Activated CD4-positive, alpha-beta T cell treated with anti-CD3 and anti-CD28 coated beads for 36 hours (primary cell): ENCODE results near the gene FAM76A. TPM values are rescaled to one million over a fixed set of nuclear protein-coding genes. Genes with fewer than 3 reads are reported as not detected.
"Not testable (repeated sequence)": the region's sequence is repeated elsewhere in the genome, so short reads cannot be mapped to it uniquely, and the experiment has no call there.

Source experiments
- ATAC-seq: fragments of 200-7000 bp; cut with Tn5 transposase; one replicate; pipeline ENCODE4 v1.10.0; 2021; ENCODE audit warnings: mild to moderate bottlenecking, moderate library complexity
- CTCF ChIA-PET: fragments of 350-600 bp; sonication (Branson Sonifier 250); formaldehyde crosslinking; loops from one replicate; lab custom pipeline; 2021; ENCODE audit warnings: antibody characterized with exemption; lab: Charles Lee
- POLR2A ChIA-PET: fragments of 350-600 bp; sonication (Branson Sonifier 250); formaldehyde crosslinking; loops from one replicate; lab custom pipeline; 2021; ENCODE audit warnings: antibody characterized with exemption, inconsistent platforms; lab: Charles Lee
- DNase-seq: peaks from one replicate; pipeline ENCODE4 v3.0.0-alpha.2; 2020
- H3K27ac Mint-ChIP-seq: one replicate; pipeline ENCODE4 v1.8.0; 2021; ENCODE audit warnings: mixed read lengths
- H3K27me3 Mint-ChIP-seq: one replicate; pipeline ENCODE4 v1.8.0; 2021; ENCODE audit warnings: mixed read lengths
- H3K36me3 Mint-ChIP-seq: one replicate; pipeline ENCODE4 v1.8.0; 2021; ENCODE audit warnings: low read depth, mixed read lengths
- H3K4me1 Mint-ChIP-seq: one replicate; pipeline ENCODE4 v1.8.0; 2021; ENCODE audit warnings: mixed read lengths
- H3K4me3 Mint-ChIP-seq: one replicate; pipeline ENCODE4 v1.8.0; 2021; ENCODE audit warnings: mild to moderate bottlenecking, moderate library complexity, mixed read lengths
- H3K9me3 Mint-ChIP-seq: one replicate; pipeline ENCODE4 v1.8.0; 2021; ENCODE audit warnings: low read depth, mixed read lengths
- intact Hi-C, 2 experiments: fragments of 100-400 bp; cut with DNase I in 1 of 2; cut with micrococcal nuclease in 1 of 2; formaldehyde crosslinking; loops; one replicate each; pipeline versions ENCODE4 v1.14.2 to v1.15.1; 2022 to 2024; cut with DNase I, micrococcal nuclease
- total RNA-seq, 2 experiments: library from RNA; stranded (reverse); gene quantifications; one replicate each; pipeline ENCODE4 v1.2.3, GENCODE V29; 2021

The FAM76A gene
- total RNA-seq, 2 experiments from 2014 or later: 7.4 to 8.1 TPM

DNA sequence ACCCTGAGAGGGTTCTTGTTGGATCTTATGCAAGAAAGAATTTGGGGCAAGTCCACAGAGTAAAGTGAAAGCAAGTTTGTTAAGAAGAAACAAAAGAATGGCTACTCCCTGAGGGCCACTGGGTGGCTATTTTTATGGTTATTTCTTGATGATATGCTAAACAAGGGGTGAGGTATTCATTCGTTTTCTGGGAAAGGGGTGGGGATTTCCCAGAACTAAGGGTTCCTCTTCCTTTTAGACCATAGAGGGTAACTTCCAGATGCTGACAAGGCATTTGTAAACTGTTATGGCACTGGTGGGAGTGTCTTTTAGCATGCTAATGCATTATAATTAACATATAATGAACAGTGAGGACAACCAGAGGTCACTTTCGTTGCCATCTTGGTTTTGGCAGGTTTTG, 35.6 kb upstream of the FAM76A start:
- no peak overlapping the region for H3K27ac Mint-ChIP-seq
- H3K36me3 Mint-ChIP-seq: no peaks in the 10 kb centered on the region
- H3K4me1 Mint-ChIP-seq: peaks cover 14% of the 10 kb centered on the region
- ATAC-seq (peak; percentile 45), DNase-seq (no peak)
- ChIA-PET CTCF (no interaction called here), POLR2A (interaction anchor here (0.5 kb wide), 1 partner anchor 245 kb away, joined by 7 read pairs; the partner anchor contains the start of gene SMPDL3B)
- H3K27me3 Mint-ChIP-seq: peaks cover 2% of the 10 kb centered on the region
- H3K4me3 Mint-ChIP-seq: no peak overlapping the region
- intact Hi-C loops: no loop called here
- no peaks in the 10 kb centered on the region for H3K9me3 Mint-ChIP-seq

DNA sequence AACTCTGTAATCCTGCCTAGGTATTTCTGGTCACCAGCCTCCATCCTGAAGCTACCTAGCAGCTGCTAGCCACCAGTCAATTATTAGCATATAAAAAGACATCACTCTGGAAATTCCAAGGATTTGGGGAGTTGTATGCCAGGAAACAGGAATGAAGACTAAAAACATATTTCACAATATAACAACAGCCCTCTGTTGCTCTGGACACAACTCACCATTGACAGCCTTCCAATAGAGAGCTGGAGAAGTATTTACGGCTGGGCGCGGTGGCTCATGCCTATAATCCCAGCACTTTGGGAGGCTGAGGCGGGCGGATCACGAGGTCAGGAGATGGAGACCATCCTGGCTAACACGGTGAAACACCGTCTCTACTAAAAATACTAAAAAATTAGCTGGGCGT, 28.9 kb upstream of the FAM76A start:
- H3K9me3 Mint-ChIP-seq, H3K4me1 Mint-ChIP-seq, H3K4me3 Mint-ChIP-seq, CTCF ChIA-PET, H3K36me3 Mint-ChIP-seq, intact Hi-C loops, H3K27ac Mint-ChIP-seq, POLR2A ChIA-PET, H3K27me3 Mint-ChIP-seq, DNase-seq, ATAC-seq: not testable (repeated sequence)

DNA sequence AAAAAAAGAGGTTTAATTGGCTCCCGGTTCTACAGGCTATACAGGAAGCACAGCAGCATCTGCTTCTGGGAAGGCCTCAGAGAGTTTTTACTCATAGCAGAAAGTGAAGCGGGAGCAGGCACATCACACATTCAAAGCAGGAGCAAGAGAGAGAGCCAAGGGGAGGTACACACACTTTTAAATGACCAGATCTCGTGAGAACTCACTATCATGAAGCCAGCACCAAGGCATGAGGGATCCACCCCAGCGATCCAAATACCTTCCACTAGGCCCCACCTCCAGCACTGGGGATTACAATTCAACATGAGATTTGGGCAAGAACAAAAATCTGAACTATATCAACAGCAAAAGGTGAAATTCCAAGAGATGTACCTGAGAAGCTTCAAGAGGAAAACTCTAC, 20.8 kb upstream of the FAM76A start:
- intact Hi-C loops: no loop called here
- ChIA-PET POLR2A (no interaction called here), CTCF (interaction anchor here (0.7 to 1.0 kb wide), 2 partner anchors 15 to 407 kb away, joined by 3 read pairs; no protein-coding TSS in a partner anchor)
- ATAC-seq (no peak), DNase-seq (no peak)
- H3K36me3 Mint-ChIP-seq: peaks cover 1% of the 10 kb centered on the region
- no peak overlapping the region for H3K4me3 Mint-ChIP-seq
- no peaks in the 10 kb centered on the region for H3K4me1 Mint-ChIP-seq
- H3K27me3 Mint-ChIP-seq: peaks cover 3% of the 10 kb centered on the region
- H3K27ac Mint-ChIP-seq: no peak overlapping the region
- peaks cover 9% of the 10 kb centered on the region for H3K9me3 Mint-ChIP-seq

DNA sequence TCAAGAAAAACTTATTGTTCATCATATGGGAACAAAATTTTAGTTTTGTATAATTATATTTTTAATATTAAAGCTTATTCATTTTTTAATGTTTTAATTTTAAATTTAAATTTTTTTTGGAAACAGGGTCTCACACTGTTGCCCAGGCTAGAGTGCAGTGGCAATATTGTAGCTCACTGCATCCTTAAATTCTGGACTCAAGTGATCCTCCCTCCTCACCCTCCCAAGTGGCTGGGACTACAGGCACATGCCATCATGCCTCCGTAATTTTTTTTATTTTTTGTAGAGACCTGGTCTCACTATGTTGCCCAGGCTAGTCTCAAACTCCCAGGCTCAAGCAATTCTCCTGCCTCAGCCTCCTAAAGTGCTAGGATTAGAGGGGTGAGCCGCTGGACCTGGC, 20.2 kb upstream of the FAM76A start:
- no peak overlapping the region for H3K4me3 Mint-ChIP-seq
- peaks cover 9% of the 10 kb centered on the region for H3K9me3 Mint-ChIP-seq
- intact Hi-C loops: no loop called here
- no peaks in the 10 kb centered on the region for H3K4me1 Mint-ChIP-seq
- peaks cover 3% of the 10 kb centered on the region for H3K27me3 Mint-ChIP-seq
- ChIA-PET CTCF (interaction anchor here (0.7 to 1.0 kb wide), 2 partner anchors 14 to 407 kb away, joined by 3 read pairs; no protein-coding TSS in a partner anchor), POLR2A (interaction anchor here (0.6 kb wide), 1 partner anchor 699 kb away, joined by 5 read pairs; no protein-coding TSS in a partner anchor)
- H3K27ac Mint-ChIP-seq: no peak overlapping the region
- peaks cover 1% of the 10 kb centered on the region for H3K36me3 Mint-ChIP-seq
- no peak for DNase-seq
- no peak for ATAC-seq

DNA sequence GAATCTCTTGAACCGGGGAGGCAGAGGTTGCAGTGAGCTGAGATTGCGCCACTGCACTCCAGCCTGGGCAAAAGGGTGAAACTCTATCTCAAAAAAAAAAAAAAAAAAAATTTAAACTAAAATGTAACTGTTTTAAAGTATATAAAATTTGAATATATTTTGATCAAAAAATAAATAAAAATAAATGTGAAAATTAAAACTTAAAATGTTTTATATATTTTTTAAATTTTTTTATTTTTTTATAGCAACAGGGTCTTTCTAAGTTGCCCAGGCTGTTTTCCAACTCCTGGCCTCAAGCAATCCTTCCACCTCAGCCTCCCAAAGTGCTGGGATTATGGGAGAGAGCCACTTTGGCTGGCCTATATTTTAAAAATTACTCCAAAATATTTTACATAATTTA, 15.2 kb upstream of the FAM76A start:
- no peak for DNase-seq
- H3K36me3 Mint-ChIP-seq: no peaks in the 10 kb centered on the region
- intact Hi-C loops: no loop called here
- no peaks in the 10 kb centered on the region for H3K4me1 Mint-ChIP-seq
- CTCF ChIA-PET: interaction anchor here (1.0 kb wide), 1 partner anchor 48 kb away, joined by 5 read pairs; no protein-coding TSS in a partner anchor
- POLR2A ChIA-PET: no interaction called here
- H3K9me3 Mint-ChIP-seq: peaks cover 2% of the 10 kb centered on the region
- H3K27me3 Mint-ChIP-seq: peaks cover 3% of the 10 kb centered on the region
- H3K27ac Mint-ChIP-seq: no peak overlapping the region
- no peak for ATAC-seq
- no peak overlapping the region for H3K4me3 Mint-ChIP-seq

DNA sequence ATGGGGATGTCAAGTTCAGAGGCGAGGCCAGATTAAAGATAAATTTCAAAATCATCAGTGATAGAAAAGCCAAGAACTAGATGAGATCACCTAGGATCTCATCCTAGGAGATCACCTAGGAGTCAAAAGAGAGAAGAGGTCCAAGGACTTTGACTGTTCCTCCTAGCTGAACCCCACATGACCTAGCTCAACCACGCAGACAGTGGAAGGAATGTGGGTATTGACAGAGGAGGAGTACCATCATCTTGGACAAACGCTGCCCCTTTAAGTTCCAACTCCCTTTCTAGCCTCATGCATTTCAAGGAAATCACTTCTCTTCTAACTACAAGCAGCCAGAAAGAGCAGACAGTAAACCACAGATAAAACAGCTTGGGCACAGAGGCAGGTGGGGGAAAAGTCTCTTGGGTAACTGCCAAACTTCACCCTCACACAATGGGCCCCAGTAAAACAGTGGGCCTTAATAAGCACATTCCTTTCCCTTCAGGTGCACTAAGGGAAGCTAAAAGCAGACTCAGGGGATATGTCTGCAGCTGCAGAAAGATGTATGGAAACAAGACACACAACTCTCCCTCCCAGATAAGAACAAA, 12.5 kb upstream of the FAM76A start:
- no peaks in the 10 kb centered on the region for H3K4me1 Mint-ChIP-seq
- ChIA-PET POLR2A (no interaction called here), CTCF (no interaction called here)
- H3K4me3 Mint-ChIP-seq: no peak overlapping the region
- intact Hi-C loops: no loop called here
- DNase-seq (no peak), ATAC-seq (no peak)
- H3K9me3 Mint-ChIP-seq: peaks cover 9% of the 10 kb centered on the region
- peaks cover 10% of the 10 kb centered on the region for H3K27me3 Mint-ChIP-seq
- no peaks in the 10 kb centered on the region for H3K36me3 Mint-ChIP-seq
- no peak overlapping the region for H3K27ac Mint-ChIP-seq

DNA sequence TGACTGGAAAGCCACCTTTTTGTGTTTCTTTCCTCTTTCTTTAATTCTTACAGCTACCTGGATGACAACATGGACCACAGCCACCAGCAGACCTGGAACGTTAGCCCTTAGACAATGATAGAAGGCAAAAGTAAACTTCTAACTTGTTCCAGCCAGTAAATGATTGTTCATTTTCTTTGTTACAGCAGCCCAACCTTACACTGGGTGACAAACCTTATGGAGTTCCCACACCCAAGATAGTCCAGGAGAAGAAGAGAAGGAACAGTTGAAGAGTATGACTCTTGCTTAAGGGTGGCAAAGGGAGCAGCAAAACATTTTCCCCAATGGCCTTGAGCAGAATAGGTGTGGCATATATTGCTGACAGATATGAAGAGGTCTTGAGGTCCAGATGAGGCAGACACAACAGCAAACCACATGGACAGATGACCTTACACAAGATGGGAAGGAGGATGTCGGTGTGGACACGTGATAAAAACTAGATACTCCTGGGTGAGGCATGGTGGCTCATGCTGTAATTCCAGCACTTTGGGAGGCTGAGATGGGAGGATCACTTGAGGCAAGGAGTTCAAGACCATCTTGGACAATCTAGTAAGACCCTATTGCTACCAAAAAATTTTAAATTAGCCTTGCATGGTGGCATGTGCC, 11.8 kb upstream of the FAM76A start:
- ATAC-seq (no peak), DNase-seq (no peak)
- no peak overlapping the region for H3K4me3 Mint-ChIP-seq
- ChIA-PET CTCF (interaction anchor here (1.7 kb wide), 1 partner anchor 58 kb away, joined by 3 read pairs; no protein-coding TSS in a partner anchor), POLR2A (interaction anchor here (0.6 kb wide), 1 partner anchor 43 kb away, joined by 8 read pairs; no protein-coding TSS in a partner anchor)
- H3K27me3 Mint-ChIP-seq: peaks cover 10% of the 10 kb centered on the region
- H3K4me1 Mint-ChIP-seq: no peaks in the 10 kb centered on the region
- intact Hi-C loops: no loop called here
- no peak overlapping the region for H3K27ac Mint-ChIP-seq
- no peaks in the 10 kb centered on the region for H3K36me3 Mint-ChIP-seq
- H3K9me3 Mint-ChIP-seq: peaks cover 7% of the 10 kb centered on the region

DNA sequence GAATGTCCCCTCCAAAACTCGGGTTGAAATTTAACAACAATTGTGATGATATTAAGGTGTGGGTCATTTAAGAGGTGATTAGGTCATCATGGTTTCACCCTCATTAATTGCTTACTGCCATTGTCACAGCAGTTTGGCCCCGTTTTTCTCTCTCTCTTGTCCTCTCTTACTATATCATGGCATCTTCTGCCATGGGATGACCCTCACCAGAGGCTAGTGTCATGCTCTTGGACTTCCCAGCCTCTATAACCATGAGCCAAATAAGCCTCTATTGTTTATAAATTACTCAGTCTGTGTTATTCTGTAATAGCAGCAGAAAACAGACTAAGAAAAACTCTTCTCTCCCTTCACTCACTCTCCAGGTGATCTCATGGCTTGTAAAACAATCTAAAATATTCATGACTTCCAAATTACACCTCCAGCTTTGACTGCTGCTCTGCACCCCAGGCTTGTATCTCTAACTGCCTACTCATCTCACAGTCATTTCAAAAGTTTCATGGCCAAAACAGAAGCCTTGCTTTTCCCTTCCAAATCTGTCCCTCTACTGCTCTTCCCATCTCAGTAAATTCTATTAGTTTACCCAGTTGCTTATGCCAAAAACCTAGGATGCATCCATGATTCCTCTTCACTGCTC, 9.4 kb upstream of the FAM76A start:
- no peaks in the 10 kb centered on the region for H3K4me1 Mint-ChIP-seq
- H3K4me3 Mint-ChIP-seq: no peak overlapping the region
- no peak for DNase-seq
- ChIA-PET CTCF (no interaction called here), POLR2A (no interaction called here)
- intact Hi-C loops: no loop called here
- ATAC-seq: peak; percentile 36
- peaks cover 10% of the 10 kb centered on the region for H3K27me3 Mint-ChIP-seq
- peaks cover 7% of the 10 kb centered on the region for H3K9me3 Mint-ChIP-seq
- no peaks in the 10 kb centered on the region for H3K36me3 Mint-ChIP-seq
- H3K27ac Mint-ChIP-seq: no peak overlapping the region

DNA sequence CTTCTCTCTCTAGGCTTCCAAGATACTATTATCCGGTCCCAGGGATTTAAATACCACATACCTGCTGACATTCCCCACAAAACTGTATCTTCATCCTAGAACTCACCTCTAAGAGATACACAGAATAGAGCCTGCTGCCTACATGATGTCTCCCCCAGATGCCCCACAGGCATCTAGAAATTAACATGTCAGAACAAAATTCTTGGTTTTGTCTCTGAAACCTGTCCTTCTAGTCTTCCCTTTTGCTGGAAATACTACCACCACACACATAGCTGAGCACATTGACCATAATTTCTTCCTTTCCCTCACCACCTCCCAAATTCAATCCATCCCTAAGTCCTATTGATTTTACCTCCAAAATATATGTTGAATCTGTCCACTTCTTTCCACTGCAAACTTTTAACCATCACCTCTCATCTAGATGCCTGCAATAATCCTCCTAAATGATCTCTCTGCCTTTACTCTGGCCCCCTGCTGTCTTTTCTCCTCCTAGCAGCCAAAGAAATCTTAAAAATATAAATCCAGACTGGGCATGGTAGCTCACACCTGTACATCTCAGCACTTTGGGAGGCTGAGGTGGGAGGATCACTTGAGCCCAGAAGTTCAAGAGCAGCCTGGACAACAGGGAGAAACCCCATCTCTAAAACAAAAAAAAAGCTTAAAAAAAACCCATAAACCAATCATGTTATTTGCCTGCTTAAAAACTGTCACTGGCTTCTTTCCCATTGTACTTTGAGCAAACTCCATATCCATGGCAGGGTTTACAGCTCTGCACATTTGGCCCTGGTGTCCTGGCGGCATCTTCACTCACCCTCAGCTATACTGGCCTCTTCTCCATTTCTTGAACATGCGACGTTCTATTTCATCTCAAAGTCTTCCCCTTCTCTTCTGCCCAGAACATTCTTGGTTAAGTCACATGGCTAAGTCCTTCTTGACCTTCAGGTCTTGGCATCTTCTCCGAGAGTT, 6.2 kb upstream of the FAM76A start:
- Mint-ChIP-seq H3K27me3 (peaks cover 6% of the 10 kb centered on the region), H3K4me1 (peaks cover 1% of the 10 kb centered on the region), H3K9me3 (peaks cover 7% of the 10 kb centered on the region), H3K4me3 (no peak overlapping the region), H3K36me3 (no peaks in the 10 kb centered on the region), H3K27ac (no peak overlapping the region)
- DNase-seq: peak; percentile 9
- intact Hi-C loops: loop anchor here in 1 of 2 experiments (1.0 kb wide), 1 partner anchor 50 kb away; no protein-coding TSS in a partner anchor
- ChIA-PET CTCF (interaction anchor here (0.9 to 1.4 kb wide), 3 partner anchors 14 to 50 kb away, joined by 3 to 5 read pairs (median 4); no protein-coding TSS in a partner anchor), POLR2A (interaction anchor here (0.5 to 0.7 kb wide), 3 partner anchors 26 to 761 kb away, joined by 3 to 4 read pairs (median 4); no protein-coding TSS in a partner anchor)
- ATAC-seq: no peak

DNA sequence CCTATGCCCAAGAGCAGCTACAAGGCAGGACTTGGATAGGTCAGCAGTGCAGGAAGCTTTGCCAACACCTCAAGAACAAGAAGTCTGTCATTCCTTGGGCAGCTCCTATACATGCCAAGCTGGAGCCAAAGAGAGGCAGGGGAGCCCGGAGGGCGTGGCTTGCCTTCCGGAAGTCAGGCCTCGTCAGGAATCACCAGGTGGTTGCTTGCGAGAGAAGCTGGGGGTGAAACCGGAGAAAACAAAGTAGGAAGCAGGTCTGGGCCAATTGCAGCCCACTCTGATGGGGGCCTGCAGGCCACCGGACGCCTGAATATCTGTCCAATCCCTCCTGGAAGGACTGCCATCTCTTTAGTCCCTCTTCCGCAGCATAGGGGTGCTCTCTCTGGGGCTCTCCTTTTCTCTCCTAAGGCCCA, 794 bp upstream of the FAM76A start:
- H3K4me1 Mint-ChIP-seq: peaks cover 15% of the 10 kb centered on the region
- CTCF ChIA-PET: interaction anchor here (0.6 to 1.9 kb wide), 6 partner anchors 48 to 1601 kb away, joined by 3 to 14 read pairs (median 5); partner anchors contain the start of genes IFI6 and STX12
- peak overlapping the region; percentile 93 for H3K27ac Mint-ChIP-seq
- DNase-seq (peak; percentile 18), ATAC-seq (no peak)
- POLR2A ChIA-PET: interaction anchor here (0.6 to 1.4 kb wide), 9 partner anchors 18 to 924 kb away, joined by 3 to 22 read pairs (median 3); partner anchors contain the start of genes IFI6, STX12 and WDTC1
- peaks cover 8% of the 10 kb centered on the region for H3K36me3 Mint-ChIP-seq
- intact Hi-C loops: loop anchor here (1.0 to 5.0 kb wide), 14 partner anchors 48 to 938 kb away; partner anchors contain the start of genes IFI6 (in 2 of the 2), STX12 (in 2 of the 2), AHDC1 (in 1 of the 2) and DNAJC8 (in 1 of the 2)
- H3K4me3 Mint-ChIP-seq: peak overlapping the region; percentile 78
- H3K9me3 Mint-ChIP-seq: no peaks in the 10 kb centered on the region
- H3K27me3 Mint-ChIP-seq: no peaks in the 10 kb centered on the region
